GM12873 (cell line): ENCODE results near the gene DOCK4.

Experiments used
- TF ChIP-seq, protein P1 (sequence below): IDR thresholded peaks from 2 replicates; pipeline ENCODE4 v1.5.1; 2012; ENCODE audit warnings: low read depth, mild to moderate bottlenecking, moderate library complexity, low read length, control low read depth; ENCODE audit not compliant: insufficient read depth; ENCODE audit errors: missing control alignments

DOCK4 gene

GRCh38 chr7:111802194-111802772 lies 403.9 kb downstream of the DOCK4 start:
- TF ChIP-seq, protein P1, sequence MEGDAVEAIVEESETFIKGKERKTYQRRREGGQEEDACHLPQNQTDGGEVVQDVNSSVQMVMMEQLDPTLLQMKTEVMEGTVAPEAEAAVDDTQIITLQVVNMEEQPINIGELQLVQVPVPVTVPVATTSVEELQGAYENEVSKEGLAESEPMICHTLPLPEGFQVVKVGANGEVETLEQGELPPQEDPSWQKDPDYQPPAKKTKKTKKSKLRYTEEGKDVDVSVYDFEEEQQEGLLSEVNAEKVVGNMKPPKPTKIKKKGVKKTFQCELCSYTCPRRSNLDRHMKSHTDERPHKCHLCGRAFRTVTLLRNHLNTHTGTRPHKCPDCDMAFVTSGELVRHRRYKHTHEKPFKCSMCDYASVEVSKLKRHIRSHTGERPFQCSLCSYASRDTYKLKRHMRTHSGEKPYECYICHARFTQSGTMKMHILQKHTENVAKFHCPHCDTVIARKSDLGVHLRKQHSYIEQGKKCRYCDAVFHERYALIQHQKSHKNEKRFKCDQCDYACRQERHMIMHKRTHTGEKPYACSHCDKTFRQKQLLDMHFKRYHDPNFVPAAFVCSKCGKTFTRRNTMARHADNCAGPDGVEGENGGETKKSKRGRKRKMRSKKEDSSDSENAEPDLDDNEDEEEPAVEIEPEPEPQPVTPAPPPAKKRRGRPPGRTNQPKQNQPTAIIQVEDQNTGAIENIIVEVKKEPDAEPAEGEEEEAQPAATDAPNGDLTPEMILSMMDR: no peak

GRCh38 chr7:111801277-111801676 lies 404.9 kb downstream of the DOCK4 start:
- TF ChIP-seq, protein P1: no peak

DNA sequence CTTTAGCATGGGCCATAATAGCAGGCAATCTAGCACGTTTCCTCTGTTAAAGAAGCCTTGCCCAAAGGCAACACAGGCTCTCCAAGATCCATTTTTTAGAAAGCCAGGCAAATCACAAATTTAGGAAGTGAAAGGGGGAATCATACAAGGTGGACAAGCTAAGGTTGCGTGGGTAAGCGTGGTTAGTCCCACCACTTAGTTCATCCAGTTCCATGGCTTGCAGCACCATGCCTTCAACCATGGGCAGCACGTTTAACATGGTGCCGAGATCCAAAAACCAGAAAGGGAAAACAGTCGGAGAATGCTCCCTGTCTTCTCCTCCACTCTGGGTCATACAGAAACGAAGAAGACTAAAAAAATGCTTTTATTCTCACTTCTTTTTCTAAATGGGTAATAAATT lies 409.5 kb downstream of the DOCK4 start:
- TF ChIP-seq, protein P1: no peak

- TF ChIP-seq, protein P1: no peak
Measured at GRCh38 chr7:111789870-111790269, 416.3 kb downstream of the DOCK4 start.

GRCh38 chr7:111789048-111789320 lies 417.2 kb downstream of the DOCK4 start:
- TF ChIP-seq, protein P1: no peak

- TF ChIP-seq, protein P1: no peak
Measured at GRCh38 chr7:111788286-111789047, 417.7 kb downstream of the DOCK4 start.

GRCh38 chr7:111787741-111788140 lies 418.5 kb downstream of the DOCK4 start:
- TF ChIP-seq, protein P1: no peak
